HUES6 (cell line): ENCODE results near the gene BCL2A1.
"Not testable (repeated sequence)": the region's sequence is repeated elsewhere in the genome, so short reads cannot be mapped to it uniquely, and the experiment has no call there.

ENCODE experiments used
- H3K27ac ChIP-seq: 2 replicates; pipeline ENCODE4 v1.7.0; 2013; ENCODE audit warnings: low read depth, mild to moderate bottlenecking, low read length, inconsistent platforms
- H3K27me3 ChIP-seq: 2 replicates; pipeline ENCODE4 v1.6.1; 2013; ENCODE audit warnings: low read length; ENCODE audit not compliant: control insufficient read depth, insufficient read depth
- H3K36me3 ChIP-seq: 2 replicates; pipeline ENCODE4 v1.6.1; 2013; ENCODE audit warnings: low read length; ENCODE audit not compliant: control insufficient read depth, insufficient read depth
- H3K4me1 ChIP-seq: 2 replicates; pipeline ENCODE4 v1.6.1; 2013; ENCODE audit warnings: low read length; ENCODE audit not compliant: control insufficient read depth, insufficient read depth
- H3K4me3 ChIP-seq: 2 replicates; pipeline ENCODE4 v1.5.1; 2013; ENCODE audit warnings: low read depth, low read length
- H3K9ac ChIP-seq: one replicate; pipeline ENCODE4 v1.6.1; 2013; ENCODE audit warnings: mild to moderate bottlenecking, low read length
- H3K9me3 ChIP-seq: 2 replicates; pipeline ENCODE4 v1.6.1; 2013; ENCODE audit warnings: low read depth, low read length; ENCODE audit not compliant: control insufficient read depth, insufficient read depth

The BCL2A1 gene

DNA sequence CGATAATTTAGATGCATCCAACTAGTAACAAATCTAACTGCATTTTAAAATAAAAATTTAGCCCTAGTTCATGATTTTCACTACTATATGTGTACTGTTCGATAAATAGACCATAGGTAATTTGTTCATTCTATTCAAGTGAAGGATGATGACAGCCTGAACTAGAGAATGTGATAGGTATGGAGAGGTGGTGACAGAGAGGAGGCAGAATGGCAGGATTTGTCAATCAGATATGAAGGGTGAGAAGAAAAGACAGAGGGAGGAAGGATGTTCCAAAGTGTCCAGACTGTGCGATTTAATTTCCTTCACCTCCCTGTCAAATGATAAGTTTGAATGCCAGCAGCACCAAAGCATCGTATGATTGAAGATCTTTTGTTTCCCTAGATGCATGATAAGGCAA lies 31.6 kb downstream of the BCL2A1 start:
- H3K4me3 ChIP-seq: no peak overlapping the region
- no peaks in the 10 kb centered on the region for H3K4me1 ChIP-seq
- peaks cover 3% of the 10 kb centered on the region; the same call in 1 of the 2 replicates for H3K9me3 ChIP-seq
- H3K27ac ChIP-seq: no peak overlapping the region
- H3K36me3 ChIP-seq: no peaks in the 10 kb centered on the region
- no peaks in the 10 kb centered on the region for H3K27me3 ChIP-seq
- H3K9ac ChIP-seq: no peak overlapping the region

DNA sequence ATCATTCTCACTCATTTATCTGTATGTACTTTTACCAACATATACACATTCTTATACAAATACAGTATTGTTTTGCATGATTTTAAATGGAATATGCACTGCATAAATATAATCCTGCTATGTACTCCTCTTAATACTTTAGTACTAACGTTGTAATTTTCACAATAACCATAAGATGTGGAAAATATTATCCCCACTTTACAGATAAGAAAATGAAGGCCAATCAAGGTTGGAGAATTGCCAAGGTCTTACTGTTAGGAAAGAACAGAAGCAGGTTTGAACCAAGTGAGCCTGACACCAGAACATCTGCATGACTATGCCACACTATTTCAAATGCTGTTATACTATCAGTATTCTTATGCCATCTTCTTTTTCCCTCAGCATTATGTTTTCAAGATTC lies 32.9 kb downstream of the BCL2A1 start:
- Histone ChIP-seq H3K9ac (no peak overlapping the region), H3K9me3 (peaks cover 3% of the 10 kb centered on the region; the same call in 1 of the 2 replicates)

GRCh38 chr15:79935556-79936201 lies 35.3 kb downstream of the BCL2A1 start:
- not testable (repeated sequence) for H3K9me3 ChIP-seq, H3K4me3 ChIP-seq, H3K27me3 ChIP-seq, H3K27ac ChIP-seq, H3K9ac ChIP-seq, H3K4me1 ChIP-seq, H3K36me3 ChIP-seq

More for the DNA sequence above, 32.9 kb downstream of the BCL2A1 start:
- Histone ChIP-seq H3K4me1 (no peaks in the 10 kb centered on the region), H3K36me3 (no peaks in the 10 kb centered on the region), H3K27ac (no peak overlapping the region), H3K4me3 (no peak overlapping the region), H3K27me3 (no peaks in the 10 kb centered on the region)

GRCh38 chr15:79933231-79933630 lies 37.8 kb downstream of the BCL2A1 start:
- Histone ChIP-seq H3K27ac (no peak overlapping the region), H3K4me1 (no peaks in the 10 kb centered on the region), H3K9ac (no peak overlapping the region), H3K27me3 (no peaks in the 10 kb centered on the region), H3K9me3 (peaks cover 3% of the 10 kb centered on the region; the same call in 1 of the 2 replicates), H3K4me3 (no peak overlapping the region), H3K36me3 (no peaks in the 10 kb centered on the region)

- no peak overlapping the region for H3K27ac ChIP-seq
- H3K36me3 ChIP-seq: no peaks in the 10 kb centered on the region
- peaks cover 3% of the 10 kb centered on the region; the same call in 1 of the 2 replicates for H3K9me3 ChIP-seq
Observed at GRCh38 chr15:79932447-79932846, 38.5 kb downstream of the BCL2A1 start.

DNA sequence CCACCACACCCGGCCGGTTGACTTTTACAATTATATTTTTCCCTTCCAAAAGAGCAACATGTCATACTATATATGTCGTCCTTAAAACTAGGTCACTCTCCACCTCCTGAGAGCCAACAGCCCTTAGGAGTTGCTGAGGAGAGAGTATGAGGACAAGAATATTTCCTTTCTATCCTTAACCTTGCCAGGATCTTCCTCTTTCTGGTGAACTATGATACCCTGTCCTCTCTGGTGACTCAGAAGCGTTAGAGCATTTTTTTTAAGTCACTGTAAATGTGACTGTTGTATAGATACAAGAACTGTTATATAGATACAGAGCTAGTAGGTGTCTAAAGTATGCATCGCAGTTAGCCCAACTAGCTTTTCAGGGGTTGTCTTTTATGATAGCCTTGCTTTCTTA lies 40.5 kb downstream of the BCL2A1 start:
- Histone ChIP-seq H3K4me3 (no peak overlapping the region), H3K27ac (no peak overlapping the region), H3K9me3 (no peaks in the 10 kb centered on the region), H3K36me3 (no peaks in the 10 kb centered on the region), H3K27me3 (no peaks in the 10 kb centered on the region), H3K9ac (no peak overlapping the region), H3K4me1 (no peaks in the 10 kb centered on the region)

More at GRCh38 chr15:79932447-79932846, 38.5 kb downstream of the BCL2A1 start:
- Histone ChIP-seq H3K27me3 (no peaks in the 10 kb centered on the region), H3K4me1 (no peaks in the 10 kb centered on the region), H3K9ac (no peak overlapping the region), H3K4me3 (no peak overlapping the region)

DNA sequence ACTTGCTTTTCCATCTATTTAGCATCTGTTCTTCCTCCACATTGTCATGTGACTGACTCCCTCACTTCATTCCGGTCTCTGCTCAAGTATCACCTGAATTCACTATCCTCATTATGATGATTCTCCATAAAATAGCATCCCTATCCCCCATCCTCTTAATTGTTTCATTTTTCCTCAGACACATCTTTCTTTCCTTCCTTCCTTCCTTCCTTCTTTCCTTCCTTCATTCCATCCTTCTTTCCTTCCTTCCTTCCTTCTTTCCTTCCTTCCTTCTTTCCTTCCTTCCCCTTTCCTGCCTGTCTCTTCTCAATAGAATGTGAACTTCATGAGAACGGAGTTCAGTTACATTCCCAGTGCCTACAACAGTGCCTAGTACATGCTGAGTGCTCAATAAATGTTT lies 41.6 kb downstream of the BCL2A1 start:
- Histone ChIP-seq H3K9me3 (peaks cover 7% of the 10 kb centered on the region; the same call in 1 of the 2 replicates), H3K4me3 (no peak overlapping the region), H3K36me3 (no peaks in the 10 kb centered on the region), H3K27me3 (no peaks in the 10 kb centered on the region), H3K4me1 (no peaks in the 10 kb centered on the region), H3K27ac (no peak overlapping the region), H3K9ac (no peak overlapping the region)

DNA sequence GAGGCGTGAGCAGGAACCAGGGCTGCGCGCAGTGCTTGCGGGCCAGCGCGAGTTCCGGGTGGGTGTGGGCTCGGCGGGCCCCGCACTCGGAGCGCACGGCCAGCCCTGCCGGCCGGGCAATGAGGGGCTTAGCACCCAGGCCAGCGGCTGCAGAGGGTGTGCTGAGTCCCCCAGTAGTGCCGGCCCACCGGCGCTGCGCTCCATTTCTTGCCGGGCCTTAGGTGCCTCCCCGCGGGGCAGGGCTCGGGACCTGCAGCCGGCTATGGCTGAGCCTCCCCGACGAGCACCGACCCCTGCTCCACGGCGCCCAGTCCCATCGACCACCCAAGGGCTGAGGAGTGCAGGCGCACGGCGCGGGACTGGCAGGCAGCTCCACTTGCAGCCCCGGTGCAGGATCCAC lies 44.9 kb downstream of the BCL2A1 start:
- H3K27me3 ChIP-seq, H3K36me3 ChIP-seq, H3K9ac ChIP-seq, H3K4me1 ChIP-seq, H3K4me3 ChIP-seq, H3K27ac ChIP-seq: not testable (repeated sequence)
- H3K9me3 ChIP-seq: peaks cover 18% of the 10 kb centered on the region; the same call in 1 of the 2 replicates

DNA sequence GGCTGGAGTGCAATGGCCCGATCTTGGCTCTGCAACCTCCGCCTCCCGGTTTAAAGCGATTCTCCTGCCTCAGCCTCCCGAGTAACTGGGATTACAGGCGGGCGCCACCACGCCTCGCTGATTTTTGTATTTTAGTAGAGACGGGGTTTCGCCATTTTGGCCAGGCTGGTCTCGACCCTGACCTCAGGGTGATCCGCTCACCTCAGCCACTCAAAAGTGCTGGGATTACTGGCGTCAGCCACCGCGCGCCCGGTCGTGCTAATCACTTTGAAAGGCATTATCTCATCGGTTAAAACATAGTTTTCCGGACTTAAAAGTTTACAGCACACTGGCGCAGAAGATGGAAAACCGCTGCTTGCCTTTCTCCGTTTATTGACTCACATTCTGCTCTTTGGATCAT lies 46.6 kb downstream of the BCL2A1 start:
- Histone ChIP-seq H3K9ac (no peak overlapping the region), H3K4me3 (peak overlapping the region; percentile 99), H3K27ac (no peak overlapping the region; the same call in 1 of the 2 replicates), H3K36me3 (peaks cover 22% of the 10 kb centered on the region), H3K9me3 (peaks cover 32% of the 10 kb centered on the region), H3K4me1 (no peaks in the 10 kb centered on the region), H3K27me3 (no peaks in the 10 kb centered on the region)

- H3K9me3 ChIP-seq: peaks cover 39% of the 10 kb centered on the region
- H3K4me1 ChIP-seq: no peaks in the 10 kb centered on the region
- H3K9ac ChIP-seq: peak overlapping the region; percentile 95
- peak overlapping the region; percentile 96 for H3K27ac ChIP-seq
- H3K36me3 ChIP-seq: peaks cover 29% of the 10 kb centered on the region
- H3K4me3 ChIP-seq: peak overlapping the region; percentile 99
- H3K27me3 ChIP-seq: no peaks in the 10 kb centered on the region
Observed at GRCh38 chr15:79923515-79924169, 47.4 kb downstream of the BCL2A1 start.

GRCh38 chr15:79923079-79923514 lies 47.9 kb downstream of the BCL2A1 start:
- Histone ChIP-seq H3K27me3 (no peaks in the 10 kb centered on the region), H3K4me3 (peak overlapping the region; percentile 99), H3K36me3 (peaks cover 31% of the 10 kb centered on the region), H3K9me3 (peaks cover 44% of the 10 kb centered on the region), H3K4me1 (no peaks in the 10 kb centered on the region), H3K27ac (peak overlapping the region; percentile 96), H3K9ac (peak overlapping the region; percentile 95)
